ENCODE results near the gene CD248.
A peak's percentile ranks its signal among the peaks of the same experiment; 100 is the strongest.

Gene CD248

DNA sequence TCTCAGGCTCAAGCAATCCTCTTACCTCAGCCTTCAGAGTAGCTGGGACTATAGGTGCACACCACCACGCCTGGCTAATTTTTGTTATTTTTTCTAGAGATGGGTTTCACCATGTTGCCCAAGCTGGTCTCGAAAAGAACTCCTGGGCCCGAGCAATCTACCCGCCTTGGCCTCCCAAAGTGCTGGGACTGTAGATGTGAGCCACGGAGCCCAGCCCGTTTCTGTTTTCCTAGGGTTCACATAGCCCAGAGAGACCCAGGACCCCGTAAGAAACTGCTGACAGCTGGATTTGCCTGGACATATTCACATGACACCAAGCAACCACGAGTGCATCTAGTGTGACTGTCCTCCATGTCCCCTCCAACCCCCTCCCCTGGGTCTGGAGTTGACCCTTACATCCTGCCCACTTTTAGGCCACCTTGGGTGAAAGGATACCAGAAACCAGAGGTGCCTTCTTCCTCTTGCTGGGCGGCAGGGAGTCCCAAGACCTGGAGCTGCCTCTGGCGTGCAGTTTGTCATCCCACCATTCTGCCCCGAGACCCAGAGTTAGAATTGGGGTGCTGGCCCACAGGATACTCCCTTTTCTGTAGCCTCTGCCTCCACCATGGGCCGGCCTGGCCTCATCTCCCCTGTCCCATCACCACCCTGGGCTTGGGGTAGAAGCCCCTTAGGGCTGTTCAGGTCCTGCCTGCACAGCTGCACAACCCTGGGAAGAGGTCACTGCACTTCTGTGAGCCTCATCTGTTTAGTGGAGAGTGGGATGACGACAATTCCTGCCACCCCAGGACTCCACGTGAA is 23.0 kb upstream of the CD248 start:
- DNase-seq: no peak

DNA sequence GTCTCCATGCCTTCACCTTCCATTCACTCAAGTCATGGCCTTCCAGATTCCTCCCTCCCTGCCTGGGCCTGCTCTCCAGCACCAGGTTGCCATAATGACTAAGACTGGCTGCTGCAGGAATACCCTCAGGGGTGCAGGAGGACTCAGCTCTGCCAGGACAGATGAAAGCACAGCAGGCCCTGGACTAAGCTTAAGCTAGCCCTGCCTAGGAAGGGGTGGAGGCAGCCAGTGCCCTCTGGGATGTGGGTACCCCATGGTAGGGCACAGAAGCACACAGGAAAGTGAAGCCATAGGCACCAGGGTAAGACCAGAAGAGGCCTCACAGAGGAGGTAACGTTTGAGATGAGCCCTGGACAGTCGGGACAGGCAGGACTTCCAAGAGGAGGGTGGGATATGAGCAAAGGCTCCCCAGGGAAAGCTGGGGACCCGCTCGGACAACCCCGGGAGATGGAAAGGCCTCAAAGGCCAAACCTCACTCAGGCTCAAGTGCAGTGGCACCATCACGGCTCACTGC is 22.4 kb upstream of the CD248 start:
- DNase-seq: peak; percentile 69

DNA sequence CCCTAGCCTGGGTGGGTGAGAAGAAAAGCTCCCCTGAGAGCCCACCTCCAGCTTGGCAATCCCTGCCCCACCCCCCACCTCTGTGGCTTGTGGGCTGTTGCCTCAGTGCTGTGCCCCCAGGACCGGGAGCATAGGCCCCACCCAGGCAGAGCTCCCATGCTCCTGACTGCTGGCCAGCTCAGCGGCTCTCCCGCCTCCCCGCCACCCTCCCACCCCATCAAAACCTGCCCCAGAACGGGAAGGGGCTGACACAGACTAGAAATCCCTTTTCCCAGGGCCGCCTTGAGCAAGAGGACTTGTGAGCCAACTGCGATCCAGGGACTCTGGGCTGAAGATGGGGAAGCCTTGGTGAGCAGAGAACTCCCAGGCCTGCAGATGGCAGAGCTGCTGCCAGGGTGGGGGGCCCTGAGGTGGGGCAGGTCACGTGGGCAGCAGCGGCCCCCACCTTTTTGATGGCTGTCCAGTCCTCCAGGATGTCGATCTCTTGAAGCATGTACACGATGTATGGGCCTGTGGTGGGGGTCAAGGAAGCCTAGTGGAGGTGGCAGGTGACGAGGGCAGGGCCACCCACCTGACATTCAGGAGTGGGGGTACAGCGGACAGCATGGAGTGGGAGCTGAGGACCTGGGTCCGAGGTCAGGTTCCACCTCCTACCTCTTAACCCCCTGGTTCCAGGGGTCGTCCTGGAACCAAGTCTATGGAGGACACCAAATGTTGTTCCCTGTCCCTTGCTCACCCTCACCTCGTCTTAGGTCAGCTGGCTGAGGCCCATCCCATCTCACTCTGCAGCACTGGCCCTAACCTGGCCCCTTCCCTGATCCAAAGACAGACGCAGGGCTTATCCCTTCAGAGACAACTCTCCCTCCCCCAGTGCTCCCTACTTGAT is 21.7 kb upstream of the CD248 start:
- no peak for DNase-seq

DNA sequence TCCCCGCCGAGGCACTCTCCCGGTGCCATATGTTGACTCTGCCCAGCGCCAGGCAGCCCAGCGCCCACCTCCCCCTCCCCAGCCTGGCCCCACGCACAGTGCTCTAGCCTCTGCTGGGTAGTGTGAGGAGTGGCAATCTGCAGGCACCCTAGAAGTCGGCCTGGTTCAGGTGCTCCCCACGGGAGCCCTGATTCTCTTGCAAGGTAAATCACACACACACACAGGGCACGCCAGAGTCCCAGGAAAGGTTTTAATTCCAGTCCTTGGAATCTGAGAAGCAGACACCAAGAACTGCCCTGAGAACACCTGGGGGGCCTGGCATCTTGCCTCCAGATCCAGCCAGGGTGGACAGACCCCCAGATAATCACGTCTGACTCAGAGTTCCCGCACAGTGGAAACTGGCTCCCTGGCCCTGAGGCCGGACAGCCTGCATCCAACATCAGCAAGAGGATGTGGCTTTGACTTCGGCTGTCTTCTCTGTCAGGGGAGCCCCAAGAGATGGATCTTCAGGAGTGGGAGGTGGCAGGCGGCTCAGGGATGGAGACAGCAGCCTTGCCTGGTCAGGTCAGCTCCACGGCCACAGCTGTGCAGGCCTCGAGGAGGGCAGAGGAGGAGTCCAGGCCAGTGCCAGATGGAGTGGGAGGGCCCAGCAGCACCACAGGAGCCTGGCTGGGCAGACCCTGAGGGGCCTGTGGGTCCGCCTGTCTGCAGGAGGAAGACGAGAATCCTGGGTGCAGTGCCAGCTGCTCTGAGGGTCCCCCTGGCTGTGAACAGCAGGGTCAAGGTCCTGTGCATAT is 20.5 kb upstream of the CD248 start:
- peak; percentile 58 for DNase-seq

DNA sequence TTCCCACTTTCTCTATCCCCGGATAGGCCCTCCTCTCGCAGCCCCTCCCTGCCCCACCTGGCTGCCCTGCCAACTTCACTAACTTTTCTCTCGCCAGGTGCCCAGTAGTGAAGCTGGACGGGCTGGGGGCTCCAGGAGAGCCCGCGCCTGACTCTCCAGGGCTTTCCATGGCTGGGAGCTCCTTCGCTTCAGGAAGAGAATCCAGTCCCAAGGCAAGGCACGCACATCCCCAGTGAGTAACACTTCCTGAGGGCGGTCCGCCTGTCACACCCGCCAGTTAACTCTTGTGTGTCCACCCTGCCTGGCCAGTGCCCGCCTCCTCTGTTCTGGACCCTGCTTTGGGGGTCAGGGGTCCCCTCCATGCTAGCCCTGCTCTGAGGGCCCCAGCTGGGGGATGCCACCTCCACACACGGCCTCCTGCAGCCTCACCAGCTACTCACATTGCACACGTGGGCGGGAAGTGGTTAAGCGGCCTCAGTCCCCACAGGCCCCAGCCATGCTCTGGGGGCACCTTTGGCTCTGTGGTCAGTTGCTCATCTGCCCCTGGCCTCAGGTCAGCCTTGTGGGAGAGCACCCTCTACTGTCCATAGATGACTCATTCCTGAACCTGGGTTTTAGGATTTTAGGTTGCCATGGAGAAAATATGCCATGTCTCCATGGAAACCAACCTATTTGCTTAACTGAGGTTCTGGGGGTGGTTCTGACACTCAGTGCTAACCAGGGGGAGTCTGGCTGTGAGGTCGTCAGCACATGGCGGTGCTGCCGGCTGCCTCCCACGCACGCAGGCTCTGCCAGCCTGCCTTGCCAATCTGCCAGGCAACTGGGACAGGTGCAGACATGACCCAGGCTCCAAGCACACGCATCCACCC is 19.6 kb upstream of the CD248 start, which contains the start of gene RIN1:
Gene RIN1 (minus strand): TSS at position 201 of the 869 bp plus-strand sequence. CDS start 32 bp downstream, at position 169.
- peak; percentile 100 for DNase-seq

DNA sequence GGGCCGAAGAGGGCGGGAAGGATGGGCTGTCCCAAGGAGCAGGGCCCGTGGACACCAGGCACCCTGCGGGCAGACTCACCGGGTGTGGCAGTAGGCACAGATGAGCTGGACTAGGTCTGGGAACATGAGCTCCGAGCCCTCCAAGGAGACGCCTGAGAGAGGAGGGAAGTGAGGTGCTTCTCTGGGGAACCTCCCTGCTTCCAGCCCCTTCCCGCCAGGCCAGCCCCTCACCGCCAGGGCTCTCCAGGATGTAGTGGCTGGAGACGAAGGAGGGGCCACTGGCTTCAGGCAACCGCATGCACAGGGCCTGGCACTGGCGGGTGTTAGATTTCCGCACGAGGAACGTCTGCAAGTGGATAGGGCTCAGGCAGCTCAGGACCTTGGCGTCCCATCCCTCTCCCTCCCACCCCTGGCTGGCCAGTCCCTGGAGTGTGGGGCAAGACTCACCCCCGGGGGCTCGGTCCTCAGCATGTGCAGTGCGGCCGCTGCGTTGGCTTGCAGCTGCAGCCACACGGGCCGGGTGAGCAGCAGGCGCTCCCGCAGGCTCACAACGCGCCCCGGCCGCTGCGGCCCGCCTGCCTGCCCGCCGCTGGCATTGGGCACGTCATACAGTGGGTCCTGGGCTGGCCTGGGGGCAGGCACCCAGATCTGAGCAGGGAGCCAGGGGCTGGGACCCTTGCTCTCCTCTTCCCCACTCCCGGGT is 18.8 kb upstream of the CD248 start:
- DNase-seq: peak; percentile 75

DNA sequence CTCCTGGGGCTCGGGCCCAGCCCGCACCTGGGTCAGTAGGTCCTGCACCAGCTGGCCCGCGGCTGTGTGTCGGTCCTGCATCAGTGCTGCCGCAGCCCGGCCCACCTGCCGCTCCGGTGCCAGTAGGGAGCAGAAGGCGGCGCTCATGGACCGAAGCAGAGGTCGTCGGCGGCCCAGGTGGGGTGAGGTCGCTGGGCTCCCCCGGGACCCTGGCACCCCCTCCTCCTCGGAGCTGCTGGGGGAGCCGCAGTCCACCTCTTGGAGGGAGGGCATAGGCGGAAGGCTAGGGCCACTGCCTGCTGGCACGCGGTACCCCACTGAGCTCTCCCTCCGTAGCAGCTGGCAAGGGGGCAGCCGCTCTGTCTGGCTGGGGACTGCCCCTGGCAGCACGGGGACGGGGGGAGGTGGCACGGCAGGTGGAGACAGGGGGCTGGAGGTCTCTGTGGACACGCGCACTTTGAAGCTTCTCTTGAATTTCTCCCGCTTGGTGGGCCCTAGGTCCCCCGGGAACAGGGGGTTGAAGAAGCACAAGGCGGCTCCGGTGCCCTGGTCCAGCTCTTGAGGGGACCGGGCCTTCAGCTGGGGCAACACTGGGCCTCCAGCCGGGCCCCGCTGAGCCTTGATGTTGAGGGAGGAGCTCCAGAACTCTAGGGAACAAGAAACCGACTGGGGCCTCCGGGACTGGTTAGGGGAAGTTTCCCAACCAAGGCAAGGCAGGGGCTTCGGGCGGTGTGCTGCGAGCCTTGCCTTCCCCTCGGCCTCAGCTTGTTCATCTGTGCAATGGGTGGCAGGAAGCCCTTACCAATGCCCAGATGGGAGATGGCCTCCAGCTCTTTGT is 18.0 kb upstream of the CD248 start:
- DNase-seq: no peak

DNA sequence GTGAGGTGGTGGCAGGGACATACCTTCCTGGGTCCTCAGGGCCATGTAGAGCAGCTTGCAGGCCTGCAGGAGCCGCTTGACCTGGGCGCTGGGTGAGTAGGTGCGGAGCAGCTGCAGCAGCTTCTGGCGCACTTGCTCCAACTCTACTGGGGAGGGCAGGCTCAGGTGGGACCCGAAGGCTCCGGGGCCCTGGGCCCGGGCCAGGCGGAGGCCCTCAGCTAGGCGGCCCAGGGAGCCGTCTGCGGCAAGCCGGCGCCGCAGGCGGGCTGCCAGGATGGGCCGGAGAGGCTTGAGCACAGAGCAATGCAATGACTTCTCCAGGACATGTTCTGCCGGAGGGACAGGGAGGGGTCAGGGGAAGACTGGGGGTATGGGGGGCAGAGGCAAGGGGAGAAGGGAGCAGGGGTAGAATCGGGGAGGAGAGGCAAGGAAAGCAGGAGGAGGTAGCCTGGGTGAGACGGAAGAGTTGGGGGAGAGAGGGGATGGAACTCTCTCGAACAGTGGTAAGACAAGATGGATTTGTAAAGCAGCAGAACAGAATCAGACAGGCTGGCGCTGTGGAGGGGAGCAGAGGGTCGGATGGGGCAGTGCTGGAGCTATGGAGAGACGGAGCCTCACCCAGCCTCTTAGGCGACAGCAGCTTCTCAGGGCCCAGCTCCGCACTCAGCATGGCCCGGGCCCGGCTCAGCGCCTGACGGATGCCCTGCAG is 17.2 kb upstream of the CD248 start:
- no peak for DNase-seq

DNA sequence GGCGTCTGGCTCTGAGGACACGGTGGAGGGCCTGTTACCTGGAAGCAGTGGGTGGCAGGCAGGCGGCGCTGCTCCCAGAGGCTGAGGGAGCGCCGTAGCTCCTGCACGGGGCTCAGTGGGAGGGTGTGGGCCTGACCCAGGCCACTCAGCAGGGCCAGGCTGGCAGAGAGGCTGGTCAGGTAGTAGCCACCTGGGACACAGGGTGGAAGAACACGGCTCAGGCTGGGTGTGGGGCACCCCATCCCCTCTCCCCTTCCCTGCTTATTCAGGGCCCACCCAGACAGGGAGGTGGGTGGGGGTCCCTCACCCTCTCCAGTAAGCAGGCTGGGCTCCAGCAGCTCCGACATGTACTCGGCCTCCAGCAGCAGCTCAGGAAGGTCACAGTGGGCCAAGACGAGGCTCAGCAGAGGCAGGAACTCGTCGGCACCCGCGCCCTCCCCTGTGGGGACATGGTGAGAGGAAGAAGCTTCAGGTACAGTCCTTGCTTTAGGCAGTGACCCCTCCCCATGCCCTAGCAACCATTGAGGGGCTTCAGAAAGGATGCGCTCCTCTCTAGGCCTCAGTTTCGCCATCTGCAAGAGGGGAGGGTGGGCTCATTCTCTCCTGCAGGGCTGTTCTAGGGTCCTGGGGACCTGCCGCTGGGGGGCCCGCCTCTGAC is 16.5 kb upstream of the CD248 start:
- DNase-seq: no peak

DNA sequence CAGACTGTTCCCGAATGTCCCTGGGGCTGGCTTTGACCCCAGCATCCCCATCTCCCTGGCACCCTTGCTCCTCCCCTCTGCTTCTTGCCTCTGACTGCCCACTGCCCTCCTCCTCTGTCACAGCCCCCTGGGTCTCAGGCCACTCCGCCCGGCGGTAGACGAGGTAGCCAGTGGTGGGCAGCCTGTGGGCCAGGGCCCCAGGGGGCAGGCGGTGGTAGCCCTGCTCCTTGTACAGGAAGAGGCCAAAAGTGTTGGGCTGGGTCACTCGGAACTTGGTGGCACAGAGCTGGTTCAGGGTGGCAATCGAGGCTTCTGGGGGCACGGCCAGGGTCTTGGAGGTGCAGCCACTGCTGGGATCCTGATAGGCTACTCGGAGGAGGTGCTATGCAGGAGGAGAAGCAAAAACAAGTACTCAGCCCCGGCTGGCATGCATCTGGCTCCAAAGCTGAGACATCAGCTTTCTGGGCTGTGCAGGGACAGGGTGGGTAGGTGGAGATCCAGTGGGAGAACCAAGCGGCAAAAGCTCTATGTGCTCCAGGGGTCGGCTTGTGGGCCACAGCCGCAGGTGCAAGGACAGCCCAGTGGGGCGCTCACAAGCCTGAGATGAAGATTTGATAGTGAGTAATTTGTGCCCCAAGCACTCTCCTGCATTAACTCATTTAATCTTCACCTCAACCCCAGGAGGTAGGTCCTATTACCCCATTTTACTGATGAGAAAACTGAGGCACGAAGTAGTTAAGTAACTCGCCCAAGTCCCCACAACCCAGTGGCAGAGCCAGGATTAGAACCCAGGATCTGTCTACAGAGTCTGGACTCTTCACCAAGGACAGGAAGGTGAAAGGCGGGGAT is 15.8 kb upstream of the CD248 start:
- no peak for DNase-seq

DNA sequence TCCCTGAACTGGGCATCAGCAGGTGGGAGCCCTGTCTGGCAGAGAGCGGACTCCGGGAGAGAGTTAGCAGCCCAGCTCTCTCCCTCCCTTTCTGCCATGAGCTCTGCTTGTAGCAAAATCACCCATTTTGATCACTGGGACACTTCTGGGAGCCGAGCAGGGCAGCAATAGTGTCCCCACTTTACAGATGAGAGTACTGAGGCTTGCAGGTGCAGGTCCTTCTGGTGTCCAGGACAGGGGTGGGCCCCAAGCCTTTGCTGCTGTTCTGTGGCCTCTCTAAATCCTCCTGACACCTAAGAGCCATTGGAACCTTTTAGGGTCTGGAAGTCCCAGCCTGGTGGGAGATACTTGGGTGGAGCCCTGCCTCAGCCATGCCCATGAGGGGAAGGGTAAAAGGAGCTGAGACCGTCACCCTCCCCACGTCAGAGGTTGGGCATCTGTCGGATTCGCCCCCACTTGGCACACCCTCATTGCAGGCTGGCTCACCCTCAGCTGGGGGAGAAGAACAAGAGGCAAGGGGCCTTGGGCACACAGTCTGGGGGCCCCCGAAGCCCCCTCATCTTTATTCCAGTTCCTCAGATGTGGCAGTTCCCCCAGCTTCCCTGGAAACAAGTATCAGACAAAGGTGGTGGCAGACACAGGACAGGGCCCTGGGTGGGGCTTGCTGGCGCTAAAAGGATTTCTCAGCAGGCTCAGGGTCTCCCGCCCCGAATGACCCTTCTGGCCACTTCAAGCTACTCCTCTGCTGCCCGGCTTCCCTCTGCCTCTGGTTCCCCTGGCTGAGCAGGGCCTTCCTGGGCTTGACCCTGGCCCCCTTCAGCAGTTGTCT is 14.9 kb upstream of the CD248 start:
- no peak for DNase-seq

DNA sequence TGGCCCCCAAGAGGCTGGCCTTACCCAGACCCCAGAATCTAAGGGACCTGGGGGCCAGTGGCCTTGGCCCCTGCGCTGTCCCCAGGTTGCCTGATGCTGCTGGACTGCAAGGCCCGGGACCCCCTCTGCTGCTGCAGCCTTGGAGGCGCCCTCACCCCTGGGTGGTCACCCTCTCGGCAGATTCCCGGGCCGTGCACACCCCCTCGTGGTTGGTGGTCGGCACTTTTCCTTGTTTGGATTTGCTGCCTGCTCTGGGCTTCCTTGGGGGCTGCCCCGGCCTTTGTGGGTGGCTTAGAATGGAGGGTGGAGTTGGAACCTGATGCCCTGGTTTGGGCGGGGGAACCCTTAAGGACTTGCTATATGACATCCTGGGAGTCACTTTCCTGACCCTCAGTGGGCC is 14.1 kb upstream of the CD248 start:
- no peak for DNase-seq

DNA sequence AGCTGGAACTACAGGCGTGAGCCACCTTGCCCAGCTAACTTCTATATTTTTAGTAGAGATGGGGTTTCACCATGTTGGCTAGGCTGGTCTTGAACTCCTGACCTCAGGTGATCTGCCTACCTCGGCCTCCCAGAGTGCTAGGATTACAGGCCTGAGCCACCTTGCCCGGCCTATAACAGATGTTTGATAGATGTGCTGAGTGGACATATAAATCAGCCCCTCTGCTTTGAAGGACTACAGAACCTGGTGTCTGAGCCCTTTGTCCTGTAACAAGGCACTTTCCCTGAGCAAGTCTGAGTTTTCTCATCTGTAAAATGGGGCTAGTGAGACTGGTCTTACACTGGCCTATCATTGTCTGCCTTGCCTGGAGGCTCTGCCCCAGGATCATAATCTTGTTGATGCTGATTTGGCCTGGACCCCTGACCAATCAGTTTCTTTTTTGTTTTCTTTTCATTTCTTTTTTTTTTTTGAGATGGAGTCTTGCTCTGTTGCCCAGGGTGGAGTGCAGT is 12.4 kb upstream of the CD248 start:
- no peak for DNase-seq

DNA sequence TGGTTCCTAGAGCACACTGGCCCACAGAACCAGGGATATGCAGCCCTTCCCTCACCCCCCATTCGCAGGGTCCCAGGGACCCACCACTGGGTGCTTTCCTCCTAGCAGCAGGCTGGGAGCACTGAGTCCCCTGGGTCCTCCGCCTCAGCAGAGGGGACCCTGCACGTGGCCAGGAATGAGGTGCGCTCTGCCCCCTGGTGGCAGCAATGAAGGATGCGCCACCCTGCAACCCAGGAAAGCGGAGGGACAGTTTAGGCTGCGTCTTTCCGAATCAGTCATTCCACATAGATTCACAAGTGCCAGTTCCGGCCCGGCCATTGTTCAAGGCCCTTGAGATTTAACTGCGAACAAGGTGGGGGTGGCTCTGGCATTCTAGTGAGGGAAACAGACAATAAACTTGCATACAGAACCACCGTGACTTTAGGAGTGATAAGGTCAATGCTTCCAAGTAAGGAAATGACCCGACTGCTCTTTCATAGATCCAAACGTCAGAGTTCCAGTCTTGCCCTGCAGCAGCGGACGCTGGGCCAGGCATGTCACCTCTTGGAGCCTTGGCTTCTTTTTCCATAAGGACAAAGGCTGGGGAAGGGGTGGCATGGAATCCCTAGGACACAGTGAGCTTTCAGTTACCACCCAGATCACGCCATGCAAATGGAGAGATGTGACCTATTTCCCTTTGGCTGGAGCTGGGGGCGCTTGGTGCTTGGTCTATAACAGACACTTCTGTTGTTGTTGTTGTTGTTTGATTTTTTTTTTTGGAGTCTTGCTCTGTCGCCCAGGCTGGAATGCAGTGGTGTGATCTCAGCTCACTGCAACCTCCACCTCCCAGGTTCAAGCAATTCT is 11.7 kb upstream of the CD248 start:
- DNase-seq: peak; percentile 86

DNA sequence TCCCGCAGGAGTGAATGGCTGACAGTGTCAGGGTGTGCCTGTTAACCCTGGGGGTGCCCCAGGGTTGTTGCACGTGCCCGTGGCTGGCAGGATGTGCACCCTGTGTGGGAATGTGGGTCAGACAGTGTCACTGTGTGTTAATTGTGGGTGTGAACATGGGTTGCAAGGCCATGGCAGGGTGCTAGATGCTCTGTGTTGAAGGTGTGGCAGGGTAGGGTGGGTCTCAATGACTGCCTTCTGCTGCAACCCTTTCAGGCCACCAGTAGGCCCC is 11.1 kb upstream of the CD248 start:
- peak; percentile 56 for DNase-seq
